Transverse colon (tissue), 4 donors: ENCODE results near the gene MYOCD. TPM values are rescaled to one million over a fixed set of nuclear protein-coding genes. Genes with fewer than 3 reads are reported as not detected.

Experiments
- DNase-seq: peaks from one replicate; pipeline ENCODE4 v3.0.0-alpha.2; 2019
- H3K27ac ChIP-seq, 4 donors: fragments of 200-600 bp; sonication (generic); 2 replicates each; pipeline ENCODE4 v1.5.1; 2016 to 2018; ENCODE audit warnings: inconsistent platforms in 4 of 4
- H3K27me3 ChIP-seq: fragments of 200-600 bp; sonication (generic); 2 replicates; pipeline ENCODE4 v1.5.1; 2017; ENCODE audit warnings: inconsistent platforms
- H3K36me3 ChIP-seq, 4 donors: fragments of 200-600 bp; sonication (generic); 2 replicates each; pipeline ENCODE4 v1.5.1; 2017 to 2019; ENCODE audit warnings: inconsistent platforms in 4 of 4
- H3K4me1 ChIP-seq, 4 donors: fragments of 200-600 bp; sonication (generic); 2 replicates each; pipeline ENCODE4 v1.5.1; 2017 to 2020; ENCODE audit warnings: inconsistent platforms in 4 of 4
- H3K4me3 ChIP-seq, 4 donors: fragments of 200-600 bp; sonication (generic); 1 replicate in 1 of 4; 2 replicates in 3 of 4; pipeline versions ENCODE4 v1.5.1 to v1.6.1; 2017 to 2019; ENCODE audit warnings: inconsistent platforms in 4 of 4
- H3K9me3 ChIP-seq, 2 donors: fragments of 200-600 bp; sonication (generic); 2 replicates each; pipeline ENCODE4 v1.5.1; 2017 to 2019; ENCODE audit warnings: inconsistent platforms in 2 of 2
- CTCF ChIP-seq, 5 experiments: fragments of 200-600 bp in 3 of 5; fragments of 450-650 bp in 2 of 5; sonication (generic) in 3 of 5; IDR thresholded peaks; 1 replicate in 2 of 5; 2 replicates in 3 of 5; pipeline ENCODE4 v1.5.1; 2016 to 2017; ENCODE audit warnings: antibody characterized with exemption in 5 of 5, inconsistent platforms in 3 of 5, mild to moderate bottlenecking in 2 of 5, moderate library complexity in 1 of 5
- EP300 ChIP-seq: sonication (generic); formaldehyde crosslinking; IDR thresholded peaks from one replicate; pipeline ENCODE4 v1.6.1; 2017; ENCODE audit warnings: antibody characterized with exemption, low read depth
- POLR2A ChIP-seq: fragments of 450-650 bp; IDR thresholded peaks from one replicate; pipeline ENCODE4 v1.6.1; 2016; ENCODE audit warnings: antibody characterized with exemption, mild to moderate bottlenecking, moderate library complexity
- POLR2AphosphoS5 ChIP-seq, 3 donors: sonication (generic); formaldehyde crosslinking; IDR thresholded peaks; one replicate each; pipeline ENCODE4 v1.6.1; 2016; ENCODE audit warnings: antibody characterized with exemption in 3 of 3
- WGBS, 2 donors: methylation state at CpG; one replicate each; pipeline ENCODE4 v1.1.5; 2018; ENCODE audit warnings: low coverage in 1 of 2; 5-methylcytosine and 5-hydroxymethylcytosine counted together
- in situ Hi-C, 4 donors: fragments of 200-750 bp; cut with MboI; loops; one replicate each; pipeline versions ENCODE4 v1.15.0 to v1.15.1; 2017; ENCODE audit warnings: low sequenced_read_pairs in 3 of 4, low pct_ligation_motif_present in 1 of 4, low pct_unique_long_range_greater_than_20kb in 1 of 4
- intact Hi-C: fragments of 100-400 bp; cut with DNase I; formaldehyde crosslinking; loops from one replicate; pipeline ENCODE4 v1.15.1; 2023; ENCODE audit warnings: low total_unique reads
- total RNA-seq, 4 donors: library from RNA; depleted of rRNA; stranded (reverse); fragments of >200 nt; gene quantifications; one replicate each; pipeline ENCODE4 v1.1.0, GENCODE V29; 2016

MYOCD gene
- total RNA-seq, 4 donors from 2014 or later, result 15.9 to 59.1 (median 35.0) TPM

- no peaks in the 10 kb centered on the region for H3K27me3 ChIP-seq
- H3K4me3 ChIP-seq, result no peak overlapping the region
- no peaks in the 10 kb centered on the region for H3K36me3 ChIP-seq
- 72 to 81% methylated on average over 3 to 7 of the region's 7 CpGs for WGBS, 2 donors
- no peak overlapping the region for H3K27ac ChIP-seq
- peaks cover 4 to 18% (median 9%) of the 10 kb centered on the region in 4 donors for H3K4me1 ChIP-seq
- in situ Hi-C loops, result loop anchor here in 1 of 4 donors (25.0 kb wide), 1 partner anchor 551 kb away; no protein-coding TSS in a partner anchor
- intact Hi-C loops, result loop anchor here (10.0 kb wide), 1 partner anchor 553 kb away; no protein-coding TSS in a partner anchor
- no peak for DNase-seq
- no peak for TF ChIP-seq POLR2A
- TF ChIP-seq CTCF (IDR thresholded peaks at IDR 0.05), result no peak
- TF ChIP-seq EP300, result no peak
- TF ChIP-seq POLR2AphosphoS5 (IDR thresholded peaks at IDR 0.05), result no peak
- no peaks in the 10 kb centered on the region for H3K9me3 ChIP-seq
Measured at GRCh38 chr17:12737740-12738469, 72.2 kb downstream of the MYOCD start.

- TF ChIP-seq POLR2A, result no peak
- TF ChIP-seq POLR2AphosphoS5 (IDR thresholded peaks at IDR 0.05), result no peak
- no peak for TF ChIP-seq EP300
- no peak for TF ChIP-seq CTCF (IDR thresholded peaks at IDR 0.05)
- peaks cover 4 to 20% (median 9%) of the 10 kb centered on the region in 4 donors for H3K4me1 ChIP-seq
- no peaks in the 10 kb centered on the region for H3K27me3 ChIP-seq
- WGBS, 2 donors, result 53 to 63% methylated on average over 2 of the region's 2 CpGs
- DNase-seq, result no peak
- intact Hi-C loops, result loop anchor here (10.0 kb wide), 1 partner anchor 554 kb away; no protein-coding TSS in a partner anchor
- H3K4me3 ChIP-seq, result no peak overlapping the region
- no peak overlapping the region for H3K27ac ChIP-seq
- H3K9me3 ChIP-seq, result no peaks in the 10 kb centered on the region
- no peaks in the 10 kb centered on the region for H3K36me3 ChIP-seq
- in situ Hi-C loops, result loop anchor here in 1 of 4 donors (25.0 kb wide), 1 partner anchor 551 kb away; no protein-coding TSS in a partner anchor
Measured at GRCh38 chr17:12738624-12739023, 72.9 kb downstream of the MYOCD start.

GRCh38 chr17:12739500-12739899 lies 73.8 kb downstream of the MYOCD start:
- no peaks in the 10 kb centered on the region for H3K36me3 ChIP-seq
- in situ Hi-C loops, result loop anchor here in 1 of 4 donors (25.0 kb wide), 1 partner anchor 552 kb away; no protein-coding TSS in a partner anchor

More at GRCh38 chr17:12739500-12739899, 73.8 kb downstream of the MYOCD start:
- H3K4me3 ChIP-seq, result no peak overlapping the region
- no peaks in the 10 kb centered on the region for H3K9me3 ChIP-seq
- TF ChIP-seq CTCF (IDR thresholded peaks at IDR 0.05) (no peak), POLR2A (no peak), POLR2AphosphoS5 (IDR thresholded peaks at IDR 0.05) (no peak), EP300 (no peak)
- H3K4me1 ChIP-seq, result peaks cover 4 to 20% (median 9%) of the 10 kb centered on the region in 4 donors
- no peaks in the 10 kb centered on the region for H3K27me3 ChIP-seq
- WGBS, 2 donors, result 82 to 100% methylated on average over 2 to 4 of the region's 4 CpGs
- no peak overlapping the region for H3K27ac ChIP-seq
- intact Hi-C loops, result loop anchor here (10.0 kb wide), 1 partner anchor 555 kb away; no protein-coding TSS in a partner anchor
- no peak for DNase-seq
